ENCODE results near the gene CLASP1.
A peak's percentile ranks its signal among the peaks of the same experiment; 100 is the strongest.
"Not testable (repeated sequence)": the region's sequence is repeated elsewhere in the genome, so short reads cannot be mapped to it uniquely, and the experiment has no call there.

Gene CLASP1

GRCh38 chr2:121649149-121649595, at the start of gene CLASP1:
Gene CLASP1, minus strand, starts transcription at chr2:121649462. Its CDS starts 43,567 bp downstream, at chr2:121605895.
- peak; percentile 90 for DNase-seq (ENCODE audit: low spot score)

GRCh38 chr2:121698318-121698930, 49.2 kb upstream of the CLASP1 start:
- no peak for DNase-seq (ENCODE audit: low spot score)

- no peak for DNase-seq (ENCODE audit: low spot score)
Measured at GRCh38 chr2:121697108-121697631, 47.9 kb upstream of the CLASP1 start.

DNA sequence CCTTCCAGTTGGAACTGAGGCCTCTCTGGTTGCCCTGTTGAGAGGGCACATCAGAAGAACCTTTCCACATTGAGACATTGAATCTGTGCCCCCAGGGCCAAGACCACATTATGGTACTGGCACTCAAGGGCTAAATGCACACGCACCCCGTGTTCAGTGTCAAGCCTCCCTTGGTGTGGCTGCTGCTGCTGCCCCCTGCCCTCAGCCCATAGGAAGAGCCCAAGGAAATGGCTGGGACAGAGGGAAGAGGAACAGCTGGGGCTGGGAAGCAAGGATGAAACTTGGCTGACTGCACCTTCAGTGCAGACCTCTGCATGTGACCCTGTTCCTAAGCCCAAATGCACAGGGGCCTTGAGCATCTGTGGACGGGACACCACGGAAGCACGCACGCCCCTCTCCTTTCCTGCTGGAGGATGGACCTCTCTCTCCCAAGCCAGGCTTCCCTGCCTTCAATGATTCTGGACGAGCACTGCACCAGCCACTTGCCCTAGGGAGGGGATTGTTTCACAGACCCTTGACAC, 47.2 kb upstream of the CLASP1 start:
- no peak for DNase-seq (ENCODE audit: low spot score)

DNA sequence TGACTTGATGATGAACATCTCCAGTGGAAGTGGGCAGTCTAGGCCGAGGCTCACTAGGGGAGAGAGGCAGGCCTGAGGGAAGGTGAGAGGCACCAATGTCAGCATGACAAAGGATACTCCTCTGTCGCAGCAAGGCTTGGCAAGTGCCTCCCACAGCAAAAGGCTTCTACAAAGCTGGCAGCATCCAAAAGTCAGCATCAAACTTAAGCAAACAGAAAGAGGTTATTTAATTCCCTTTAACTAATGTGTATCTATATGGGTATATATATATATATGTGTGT, 45.8 kb upstream of the CLASP1 start:
- no peak for DNase-seq (ENCODE audit: low spot score)

DNA sequence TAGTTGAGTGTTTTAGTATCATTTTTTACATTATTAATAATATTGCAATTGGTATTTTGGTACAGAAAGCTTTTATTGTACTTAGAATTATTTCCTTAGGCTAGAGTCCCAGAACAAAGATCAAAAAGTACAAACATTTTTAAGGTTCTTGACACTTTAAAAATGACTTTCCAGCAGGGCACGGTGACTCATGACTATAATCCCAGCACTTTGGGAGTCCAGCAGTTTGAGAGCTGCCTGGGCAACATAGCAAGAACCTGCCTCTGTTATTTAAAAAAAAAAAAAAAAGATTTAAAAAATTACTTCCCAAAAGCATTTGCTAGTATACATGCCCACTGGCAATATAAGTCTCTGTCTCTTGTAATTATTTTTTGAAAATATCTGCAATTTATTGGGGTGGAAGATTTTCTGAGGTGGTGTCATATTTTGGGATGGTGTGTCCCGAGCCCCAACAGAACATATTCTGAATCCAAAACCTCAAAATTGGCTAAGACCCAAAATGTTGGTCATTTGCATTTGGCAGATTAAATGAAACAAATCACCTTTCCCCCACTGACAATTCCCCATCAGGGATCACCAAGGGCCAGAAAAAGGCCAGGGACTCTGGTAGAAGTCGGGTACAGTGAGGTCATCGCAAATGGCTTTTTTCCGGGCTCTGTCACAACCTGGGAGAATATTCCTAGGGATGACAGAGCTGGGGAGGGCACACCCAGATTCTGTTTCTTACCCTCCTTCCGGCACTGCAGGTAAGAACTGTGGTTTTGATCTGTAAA, 45.3 kb upstream of the CLASP1 start:
- DNase-seq (ENCODE audit: low spot score), result no peak

- not testable (repeated sequence) for DNase-seq (ENCODE audit: low spot score)
Measured at GRCh38 chr2:121690572-121690971, 41.3 kb upstream of the CLASP1 start.

DNA sequence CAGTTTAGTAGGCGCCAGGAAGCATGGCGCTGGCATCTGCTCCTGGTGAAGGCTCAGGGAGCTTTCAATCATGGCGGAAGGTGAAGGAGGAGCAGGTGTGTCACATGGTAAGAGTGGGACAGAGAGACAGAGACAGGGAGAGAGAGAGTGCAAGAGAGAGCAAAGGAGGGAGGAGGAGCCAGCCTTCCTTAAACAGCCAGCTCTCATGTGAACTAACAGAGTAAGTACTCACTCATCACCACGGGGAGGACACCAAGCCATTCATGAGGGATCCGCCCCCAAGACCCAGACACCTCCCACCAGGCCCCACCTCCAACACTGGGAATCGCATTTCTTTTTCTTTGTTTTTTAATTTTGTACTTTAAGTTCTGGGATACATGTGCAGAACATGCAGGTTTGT, 40.8 kb upstream of the CLASP1 start:
- no peak for DNase-seq (ENCODE audit: low spot score)

DNA sequence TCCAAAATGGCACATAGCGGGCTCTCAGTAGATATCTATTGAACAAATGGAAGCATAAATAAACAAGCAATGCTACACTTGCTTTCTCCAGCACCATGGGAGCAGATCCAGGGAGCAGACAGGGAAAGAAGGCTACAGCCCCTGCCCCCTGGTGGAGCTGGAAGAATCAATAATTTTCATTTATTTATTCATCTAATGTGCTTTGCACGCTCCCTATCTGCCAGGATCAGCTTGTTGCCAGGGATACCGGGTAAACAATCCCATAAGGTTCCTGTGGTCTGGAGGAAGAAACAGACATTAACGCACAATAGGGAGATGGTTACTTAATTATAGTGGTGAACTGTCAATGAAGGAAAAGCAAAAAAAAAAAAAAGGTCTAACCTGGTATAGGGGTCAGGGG, 40.1 kb upstream of the CLASP1 start:
- DNase-seq (ENCODE audit: low spot score), result no peak

GRCh38 chr2:121688820-121689219, 39.6 kb upstream of the CLASP1 start:
- DNase-seq (ENCODE audit: low spot score), result no peak

DNA sequence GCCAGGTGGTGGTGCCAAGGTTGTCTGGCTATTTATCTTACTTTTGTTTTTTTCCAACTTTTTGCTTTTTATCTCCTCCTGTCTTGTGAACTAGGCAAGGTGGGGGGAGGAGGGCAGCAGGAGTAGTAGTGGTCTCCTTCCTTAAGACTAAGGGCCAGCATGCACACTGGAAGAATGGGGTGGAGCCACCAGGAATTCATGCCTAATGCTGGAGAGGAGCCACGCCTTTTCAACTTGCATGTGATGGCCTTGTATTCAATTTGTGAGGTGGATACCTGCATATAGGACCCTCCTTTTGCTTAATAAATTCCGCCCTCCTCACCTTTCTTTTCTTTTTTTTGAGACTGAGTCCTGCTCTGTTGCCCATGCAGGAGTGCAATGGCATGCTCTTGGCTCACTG, 37.6 kb upstream of the CLASP1 start:
- no peak for DNase-seq (ENCODE audit: low spot score)

DNA sequence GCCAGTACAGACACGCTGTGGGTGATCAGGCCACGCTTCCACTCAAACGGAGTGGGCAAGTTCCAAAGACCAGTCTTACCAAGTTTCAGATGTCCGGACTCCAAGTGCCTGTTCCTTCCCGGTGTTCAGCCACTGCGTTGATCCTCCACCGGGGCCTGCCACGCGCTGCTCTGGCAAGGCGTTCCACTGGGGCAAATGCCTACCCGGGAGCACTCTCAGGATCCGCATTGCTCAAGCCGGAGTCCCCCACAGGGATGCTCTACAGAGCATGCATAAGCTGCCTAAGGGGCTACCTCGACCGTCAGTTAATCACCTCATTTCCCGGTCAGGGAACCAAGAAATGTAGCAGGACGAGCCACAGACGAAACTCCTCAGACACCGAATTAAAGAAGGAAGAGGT, 37.0 kb upstream of the CLASP1 start:
- no peak for DNase-seq (ENCODE audit: low spot score)

DNA sequence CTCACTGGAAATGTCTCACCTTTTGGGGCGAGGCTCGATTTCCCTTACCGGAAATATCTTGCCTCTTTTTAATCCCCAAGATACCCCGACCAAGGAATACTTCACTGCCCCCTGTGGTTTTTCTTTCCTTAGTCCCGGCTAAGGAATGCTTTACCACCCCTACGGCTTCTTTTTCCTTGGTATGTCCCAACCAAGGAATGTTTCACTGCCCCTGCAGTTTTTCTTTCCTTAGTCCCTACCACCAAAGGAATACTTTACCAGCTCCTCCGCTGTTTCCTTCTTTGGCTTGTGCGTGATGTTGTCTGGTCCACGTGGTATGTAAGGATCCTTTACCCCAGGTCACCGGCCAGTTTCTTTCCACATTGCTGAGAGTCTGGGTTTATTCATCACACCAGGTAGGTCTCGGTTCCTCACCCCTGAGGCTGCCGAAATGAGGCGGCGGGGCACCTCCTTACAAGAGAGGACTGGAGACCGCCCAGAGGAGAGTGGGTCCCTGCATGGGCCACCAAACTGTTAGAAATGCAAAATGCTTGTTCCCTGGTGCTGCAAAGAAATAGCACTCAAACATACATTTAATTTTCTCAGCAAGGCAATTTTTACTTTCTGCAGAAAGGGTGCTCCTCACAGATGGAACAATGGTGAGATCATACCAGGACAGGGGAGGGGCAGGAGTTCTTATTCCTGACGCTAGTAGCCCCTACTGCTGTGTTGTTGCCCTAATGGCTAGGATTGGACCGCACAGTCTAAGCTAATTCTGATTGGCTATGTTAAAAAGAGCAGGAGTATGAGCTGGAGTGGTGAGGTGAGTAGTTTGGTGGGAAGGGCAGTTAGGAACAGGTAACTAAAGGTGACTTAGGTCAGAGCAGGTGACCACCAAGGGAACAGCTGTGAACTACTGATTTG, 33.4 kb upstream of the CLASP1 start:
- DNase-seq (ENCODE audit: low spot score), result no peak

GRCh38 chr2:121677855-121678254, 28.6 kb upstream of the CLASP1 start:
- no peak for DNase-seq (ENCODE audit: low spot score)

- DNase-seq (ENCODE audit: low spot score), result not testable (repeated sequence)
Measured at GRCh38 chr2:121671621-121672020, 22.4 kb upstream of the CLASP1 start.

- no peak for DNase-seq (ENCODE audit: low spot score)
Measured at GRCh38 chr2:121670181-121670580, 20.9 kb upstream of the CLASP1 start.

DNA sequence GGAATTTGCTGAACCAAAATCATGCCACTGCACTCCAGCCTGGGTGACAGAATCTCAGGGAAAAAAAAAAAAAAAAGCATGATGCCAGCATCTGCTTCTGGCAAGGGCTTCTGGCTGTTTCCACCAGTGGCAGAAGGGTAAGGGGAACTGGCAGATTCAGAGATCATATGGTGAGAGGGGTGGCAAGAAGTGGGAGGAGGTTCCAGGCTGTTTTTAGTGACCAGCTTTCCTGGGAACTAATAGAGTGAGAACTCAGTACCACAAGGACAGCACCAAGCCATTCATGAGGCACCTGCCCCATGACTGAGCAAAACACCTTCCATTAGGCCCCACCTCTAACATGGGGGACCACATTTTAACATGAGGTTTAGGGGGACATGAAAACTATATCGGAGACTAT, 18.4 kb upstream of the CLASP1 start:
- no peak for DNase-seq (ENCODE audit: low spot score)

GRCh38 chr2:121666042-121666441, 16.8 kb upstream of the CLASP1 start:
- DNase-seq (ENCODE audit: low spot score), result no peak

GRCh38 chr2:121665504-121665903, 16.2 kb upstream of the CLASP1 start:
- DNase-seq (ENCODE audit: low spot score), result no peak

GRCh38 chr2:121664713-121665112, 15.5 kb upstream of the CLASP1 start:
- DNase-seq (ENCODE audit: low spot score), result no peak

DNA sequence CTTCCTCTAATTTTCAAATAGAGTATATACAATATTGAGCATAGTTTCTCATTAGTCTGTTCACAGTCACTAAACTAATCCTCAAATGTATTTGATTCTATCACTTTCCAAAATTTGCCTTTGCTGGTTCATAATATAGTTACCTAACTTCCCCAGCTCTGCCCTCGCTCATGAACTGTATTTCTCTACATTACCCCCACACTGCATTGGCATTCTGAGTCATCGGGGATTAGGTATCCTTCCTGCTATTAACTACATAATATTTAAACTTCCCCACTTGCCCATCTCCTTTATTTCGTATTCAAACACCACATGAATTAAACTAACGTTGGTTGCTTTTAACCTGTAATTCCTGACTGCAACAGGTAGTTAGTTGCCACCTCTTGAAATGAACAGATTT, 14.8 kb upstream of the CLASP1 start:
- DNase-seq (ENCODE audit: low spot score), result no peak

GRCh38 chr2:121663434-121663833, 14.2 kb upstream of the CLASP1 start:
- no peak for DNase-seq (ENCODE audit: low spot score)
